HFFc6 (cell line): Measurements from ENCODE around the gene PRKRIP1. TPM values are rescaled to one million over a fixed set of nuclear protein-coding genes. Genes with fewer than 3 reads are reported as not detected.
"Not testable (repeated sequence)": the region's sequence is repeated elsewhere in the genome, so short reads cannot be mapped to it uniquely, and the experiment has no call there.

ENCODE experiments used
- DNase-seq: peaks from one replicate; pipeline ENCODE4 v3.0.0-alpha.2; 2018
- H3K27ac Mint-ChIP-seq: 2 replicates; pipeline ENCODE4 v1.8.0; 2020; ENCODE audit warnings: mild to moderate bottlenecking, mixed read lengths
- H3K27me3 Mint-ChIP-seq: 2 replicates; pipeline ENCODE4 v1.8.0; 2021; ENCODE audit warnings: mild to moderate bottlenecking, moderate library complexity, mixed read lengths; ENCODE audit not compliant: insufficient read depth
- H3K36me3 Mint-ChIP-seq: 2 replicates; pipeline ENCODE4 v1.8.0; 2021; ENCODE audit warnings: low read depth, mixed read lengths
- H3K4me1 Mint-ChIP-seq: 2 replicates; pipeline ENCODE4 v1.8.0; 2020; ENCODE audit warnings: low read depth, mixed read lengths
- H3K4me3 Mint-ChIP-seq: 2 replicates; pipeline ENCODE4 v1.8.0; 2020; ENCODE audit warnings: mild to moderate bottlenecking, moderate library complexity, mixed read lengths
- H3K9me3 Mint-ChIP-seq: 2 replicates; pipeline ENCODE4 v1.8.0; 2020; ENCODE audit warnings: mild to moderate bottlenecking, mixed read lengths
- CTCF ChIP-seq: fragments of 200-600 bp; sonication (generic); IDR thresholded peaks from 2 replicates; pipeline ENCODE4 v1.5.0; 2021; ENCODE audit warnings: antibody characterized with exemption, mild to moderate bottlenecking
- total RNA-seq, 6 experiments: library from RNA; stranded (reverse); fragmentation: NEBNext Ultra II Directional; extraction: Animal tissue kit (Norgen Biotek cat#: 25700); gene quantifications; 2 replicates in 1 of 6; 3 replicates in 5 of 6; pipeline ENCODE4 v1.2.3, GENCODE V29; 2021

Gene PRKRIP1
- total RNA-seq, 6 experiments from 2014 or later, result 18.8 to 24.7 (median 20.4) TPM

- Mint-ChIP-seq H3K9me3 (no peaks in the 10 kb centered on the region), H3K36me3 (peaks cover 5% of the 10 kb centered on the region; the same call in 1 of the 2 replicates), H3K4me1 (peaks cover 19% of the 10 kb centered on the region), H3K4me3 (no peak overlapping the region), H3K27ac (no peak overlapping the region), H3K27me3 (peaks cover 5% of the 10 kb centered on the region)
- TF ChIP-seq CTCF, result no peak
- DNase-seq, result no peak
Measured at GRCh38 chr7:102469972-102470825, 74.0 kb downstream of the PRKRIP1 start.

- Mint-ChIP-seq H3K4me3 (no peak overlapping the region), H3K27me3 (peaks cover 5% of the 10 kb centered on the region), H3K4me1 (peaks cover 5% of the 10 kb centered on the region), H3K36me3 (peaks cover 4% of the 10 kb centered on the region; the same call in 1 of the 2 replicates), H3K9me3 (no peaks in the 10 kb centered on the region), H3K27ac (no peak overlapping the region; the same call in 1 of the 2 replicates)
- TF ChIP-seq CTCF, result no peak
- no peak for DNase-seq
Measured at GRCh38 chr7:102471791-102472125, 75.6 kb downstream of the PRKRIP1 start.

- TF ChIP-seq CTCF, result no peak
- H3K27me3 Mint-ChIP-seq, result no peaks in the 10 kb centered on the region; the same call in 1 of the 2 replicates
- H3K4me3 Mint-ChIP-seq, result no peak overlapping the region
- H3K4me1 Mint-ChIP-seq, result no peaks in the 10 kb centered on the region
- no peaks in the 10 kb centered on the region for H3K9me3 Mint-ChIP-seq
- H3K36me3 Mint-ChIP-seq, result no peaks in the 10 kb centered on the region
- no peak overlapping the region; the same call in 1 of the 2 replicates for H3K27ac Mint-ChIP-seq
- DNase-seq, result no peak
Measured at GRCh38 chr7:102472126-102473041, 76.2 kb downstream of the PRKRIP1 start.

- Mint-ChIP-seq H3K27ac (no peak overlapping the region), H3K27me3 (no peaks in the 10 kb centered on the region; the same call in 1 of the 2 replicates), H3K36me3 (no peaks in the 10 kb centered on the region), H3K9me3 (no peaks in the 10 kb centered on the region), H3K4me3 (no peak overlapping the region), H3K4me1 (no peaks in the 10 kb centered on the region)
- TF ChIP-seq CTCF, result no peak
- DNase-seq, result no peak
Measured at GRCh38 chr7:102473271-102473991, 77.3 kb downstream of the PRKRIP1 start.

- not testable (repeated sequence) for H3K36me3 Mint-ChIP-seq, H3K27me3 Mint-ChIP-seq, H3K27ac Mint-ChIP-seq, DNase-seq, H3K4me3 Mint-ChIP-seq, H3K9me3 Mint-ChIP-seq, H3K4me1 Mint-ChIP-seq
Measured at GRCh38 chr7:102474116-102474515, 78.0 kb downstream of the PRKRIP1 start.
